ENCODE measurements around the gene NOTCH1. TPM values are rescaled to one million over a fixed set of nuclear protein-coding genes. Genes with fewer than 3 reads are reported as not detected.

Gene NOTCH1
- total RNA-seq, 1 experiment from 2014 or later = 37.2 TPM

DNA sequence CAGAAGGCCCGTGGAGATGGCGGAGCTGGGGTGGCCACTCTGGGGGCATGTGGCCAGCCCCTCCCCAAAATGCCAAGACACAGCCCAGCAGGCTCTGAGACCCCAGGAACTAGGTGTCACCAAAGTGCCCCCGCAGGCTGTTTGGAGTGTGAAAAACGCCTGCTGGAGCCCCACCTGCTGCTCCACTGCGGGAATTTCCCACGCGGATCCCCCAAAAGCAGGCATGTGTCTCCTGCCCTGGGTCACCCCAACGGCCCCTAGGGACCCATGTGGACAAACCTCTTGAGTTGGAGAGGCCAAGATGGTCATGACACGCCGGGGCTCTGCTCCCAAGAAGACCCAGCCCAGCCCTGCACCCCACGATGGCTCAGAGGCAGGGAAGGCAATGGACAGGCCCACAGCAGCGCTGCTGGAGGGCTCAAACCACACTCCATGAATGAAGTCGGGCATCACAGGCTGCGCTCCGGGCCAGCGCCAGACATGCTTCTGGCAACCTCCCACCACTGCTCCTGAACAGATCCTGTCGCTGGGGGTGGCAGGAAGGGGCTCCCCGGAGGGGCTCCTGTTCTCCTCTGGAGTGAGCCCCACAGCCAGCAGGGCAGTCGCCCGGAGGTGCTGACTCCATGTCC lies 15.3 kb downstream of the NOTCH1 start:
- Histone ChIP-seq H3K4me3 (ENCODE audit: low read depth, low read length, poor library complexity, severe bottlenecking) (no peak overlapping the region), H3K9me3 (ENCODE audit: low read depth, low read length, poor library complexity, severe bottlenecking) (no peaks in the 10 kb centered on the region), H3K27me3 (replicated peaks; ENCODE audit: insufficient read depth, low read depth, low read length, poor library complexity) (no peaks in the 10 kb centered on the region), H3K36me3 (ENCODE audit: insufficient read depth, low read length, poor library complexity, severe bottlenecking) (peaks cover 5% of the 10 kb centered on the region), H3K27ac (ENCODE audit: low read depth, low read length, poor library complexity, severe bottlenecking) (no peak overlapping the region), H3K4me1 (ENCODE audit: insufficient read depth, low read length, poor library complexity, severe bottlenecking) (peaks cover 14% of the 10 kb centered on the region)
- TF ChIP-seq EZH2 (IDR thresholded peaks at IDR 0.05; ENCODE audit: borderline replicate concordance, low read depth, low read length, poor library complexity, severe bottlenecking) (no peak), CTCF (conservative IDR thresholded peaks at IDR 0.05; ENCODE audit: low read depth, low read length) (no peak)
- intact Hi-C loops (cut with micrococcal nuclease; ENCODE audit: unreplicated experiment) = no loop called here
- ChIA-PET POLR2A (ENCODE audit: low non-redundant PET) (no interaction called here), CTCF (interaction anchor here (0.6 kb wide), 1 partner anchor 94 kb away, joined by 3 read pairs; no protein-coding TSS in a partner anchor)
- BruUV-seq (replicated peaks) = no TSS peak
- no peak for DNase-seq (ENCODE audit: low spot score)

GRCh38 chr9:136529516-136530460 lies 16.1 kb downstream of the NOTCH1 start:
- no peak overlapping the region for H3K4me3 ChIP-seq (ENCODE audit: low read depth, low read length, poor library complexity, severe bottlenecking)
- BruUV-seq (replicated peaks) = no TSS peak
- no peak overlapping the region for H3K27ac ChIP-seq (ENCODE audit: low read depth, low read length, poor library complexity, severe bottlenecking)
- ChIA-PET CTCF (interaction anchor here (0.6 kb wide), 1 partner anchor 95 kb away, joined by 3 read pairs; no protein-coding TSS in a partner anchor), POLR2A (ENCODE audit: low non-redundant PET) (interaction anchor here (0.7 kb wide), 1 partner anchor 224 kb away, joined by 6 read pairs; no protein-coding TSS in a partner anchor)
- H3K9me3 ChIP-seq (ENCODE audit: low read depth, low read length, poor library complexity, severe bottlenecking) = no peaks in the 10 kb centered on the region
- TF ChIP-seq EZH2 (IDR thresholded peaks at IDR 0.05; ENCODE audit: borderline replicate concordance, low read depth, low read length, poor library complexity, severe bottlenecking) (no peak), CTCF (conservative IDR thresholded peaks at IDR 0.05; ENCODE audit: low read depth, low read length) (no peak)
- intact Hi-C loops (cut with micrococcal nuclease; ENCODE audit: unreplicated experiment) = no loop called here
- DNase-seq (ENCODE audit: low spot score) = no peak
- peaks cover 5% of the 10 kb centered on the region for H3K36me3 ChIP-seq (ENCODE audit: insufficient read depth, low read length, poor library complexity, severe bottlenecking)
- H3K4me1 ChIP-seq (ENCODE audit: insufficient read depth, low read length, poor library complexity, severe bottlenecking) = peaks cover 14% of the 10 kb centered on the region
- no peaks in the 10 kb centered on the region for H3K27me3 ChIP-seq (replicated peaks; ENCODE audit: insufficient read depth, low read depth, low read length, poor library complexity)

GRCh38 chr9:136528716-136529341 lies 17.0 kb downstream of the NOTCH1 start:
- no TSS peak for BruUV-seq (replicated peaks)
- POLR2A ChIA-PET (ENCODE audit: low non-redundant PET) = no interaction called here
- H3K27ac ChIP-seq (ENCODE audit: low read depth, low read length, poor library complexity, severe bottlenecking) = no peak overlapping the region

More at GRCh38 chr9:136528716-136529341, 17.0 kb downstream of the NOTCH1 start:
- Histone ChIP-seq H3K27me3 (replicated peaks; ENCODE audit: insufficient read depth, low read depth, low read length, poor library complexity) (no peaks in the 10 kb centered on the region), H3K9me3 (ENCODE audit: low read depth, low read length, poor library complexity, severe bottlenecking) (no peaks in the 10 kb centered on the region), H3K4me3 (ENCODE audit: low read depth, low read length, poor library complexity, severe bottlenecking) (no peak overlapping the region), H3K4me1 (ENCODE audit: insufficient read depth, low read length, poor library complexity, severe bottlenecking) (peaks cover 14% of the 10 kb centered on the region), H3K36me3 (ENCODE audit: insufficient read depth, low read length, poor library complexity, severe bottlenecking) (no peaks in the 10 kb centered on the region)
- CTCF ChIA-PET = no interaction called here
- no peak for TF ChIP-seq EZH2 (IDR thresholded peaks at IDR 0.05; ENCODE audit: borderline replicate concordance, low read depth, low read length, poor library complexity, severe bottlenecking)
- TF ChIP-seq CTCF (conservative IDR thresholded peaks at IDR 0.05; ENCODE audit: low read depth, low read length) = no peak
- no peak for DNase-seq (ENCODE audit: low spot score)
- intact Hi-C loops (cut with micrococcal nuclease; ENCODE audit: unreplicated experiment) = no loop called here

All from A673 (cell line).